Left ventricle myocardium inferior (tissue), 1 donor: Measurements from ENCODE around the gene NSD2. TPM values are rescaled to one million over a fixed set of nuclear protein-coding genes. Genes with fewer than 3 reads are reported as not detected.

Experiments
- DNase-seq: peaks from one replicate; pipeline ENCODE4 v3.0.0-alpha.2; 2020
- H3K27ac ChIP-seq: fragments of 200-600 bp; replicated peaks from 2 replicates; pipeline ENCODE4 v1.8.0; 2021
- H3K27me3 ChIP-seq: fragments of 200-600 bp; 2 replicates; pipeline ENCODE4 v1.8.0; 2021; ENCODE audit warnings: low read depth
- H3K36me3 ChIP-seq: fragments of 200-600 bp; 2 replicates; pipeline ENCODE4 v1.8.0; 2021
- H3K4me1 ChIP-seq: fragments of 200-600 bp; 2 replicates; pipeline ENCODE4 v1.8.0; 2021
- H3K4me3 ChIP-seq: fragments of 200-600 bp; 2 replicates; pipeline ENCODE4 v1.8.0; 2021; ENCODE audit warnings: mild to moderate bottlenecking, moderate library complexity
- H3K9me3 ChIP-seq: fragments of 200-600 bp; replicated peaks from 2 replicates; pipeline ENCODE4 v1.8.0; 2021
- CTCF ChIP-seq: fragments of 200-600 bp; IDR thresholded peaks from 2 replicates; pipeline ENCODE4 v1.8.0; 2021; ENCODE audit warnings: antibody characterized with exemption, mild to moderate bottlenecking, borderline replicate concordance
- intact Hi-C: fragments of 100-400 bp; cut with micrococcal nuclease; formaldehyde crosslinking; loops from one replicate; pipeline ENCODE4 v1.11.0; 2022
- total RNA-seq: library from RNA; stranded (reverse); fragmentation: NEBNext Ultra II Directional; extraction: Animal tissue kit (Norgen Biotek cat#: 25700); gene quantifications from one replicate; pipeline ENCODE4 v1.2.1, GENCODE V29; 2021
- donor health status: DM: no; HTN: yes; CAD: no; lungs with severe emphysema.

NSD2 gene
- total RNA-seq, 1 donor from 2014 or later = 42.5 TPM

- no peaks in the 10 kb centered on the region for H3K27me3 ChIP-seq
- H3K9me3 ChIP-seq = no peaks in the 10 kb centered on the region
- no peak overlapping the region for H3K4me3 ChIP-seq
- peaks cover 98% of the 10 kb centered on the region for H3K36me3 ChIP-seq
- peaks cover 25% of the 10 kb centered on the region for H3K4me1 ChIP-seq
- intact Hi-C loops = no loop called here
- no peak for DNase-seq
- TF ChIP-seq CTCF = no peak
- H3K27ac ChIP-seq = peak overlapping the region; percentile 33
Observed at GRCh38 chr4:1982124-1983052, 111.2 kb downstream of the NSD2 start.

GRCh38 chr4:1983053-1983845, 112.1 kb downstream of the NSD2 start:
- Histone ChIP-seq H3K27me3 (no peaks in the 10 kb centered on the region), H3K36me3 (peaks cover 98% of the 10 kb centered on the region), H3K4me1 (peaks cover 25% of the 10 kb centered on the region), H3K9me3 (no peaks in the 10 kb centered on the region), H3K27ac (peak overlapping the region; percentile 48), H3K4me3 (no peak overlapping the region)
- TF ChIP-seq CTCF = no peak
- intact Hi-C loops = no loop called here
- no peak for DNase-seq

GRCh38 chr4:1983846-1984405, 112.7 kb downstream of the NSD2 start:
- Histone ChIP-seq H3K4me1 (peaks cover 25% of the 10 kb centered on the region), H3K27ac (peak overlapping the region; percentile 48), H3K9me3 (no peaks in the 10 kb centered on the region), H3K4me3 (no peak overlapping the region), H3K36me3 (peaks cover 98% of the 10 kb centered on the region), H3K27me3 (no peaks in the 10 kb centered on the region)
- peak; percentile 41 for DNase-seq
- TF ChIP-seq CTCF = no peak
- intact Hi-C loops = no loop called here

GRCh38 chr4:1984406-1985191, 113.4 kb downstream of the NSD2 start:
- Histone ChIP-seq H3K4me3 (no peak overlapping the region), H3K36me3 (peaks cover 98% of the 10 kb centered on the region), H3K4me1 (peaks cover 25% of the 10 kb centered on the region), H3K27me3 (no peaks in the 10 kb centered on the region), H3K27ac (peak overlapping the region; percentile 48), H3K9me3 (no peaks in the 10 kb centered on the region)
- DNase-seq = no peak
- TF ChIP-seq CTCF = no peak
- intact Hi-C loops = no loop called here

GRCh38 chr4:1985294-1985693, 114.1 kb downstream of the NSD2 start:
- no peak overlapping the region for H3K27ac ChIP-seq
- no peak for TF ChIP-seq CTCF
- peaks cover 98% of the 10 kb centered on the region for H3K36me3 ChIP-seq
- H3K4me1 ChIP-seq = peaks cover 25% of the 10 kb centered on the region
- no peak overlapping the region for H3K4me3 ChIP-seq
- intact Hi-C loops = no loop called here
- DNase-seq = no peak
- no peaks in the 10 kb centered on the region for H3K9me3 ChIP-seq
- no peaks in the 10 kb centered on the region for H3K27me3 ChIP-seq
